ENCODE data around the gene IRS1.

The IRS1 gene

DNA sequence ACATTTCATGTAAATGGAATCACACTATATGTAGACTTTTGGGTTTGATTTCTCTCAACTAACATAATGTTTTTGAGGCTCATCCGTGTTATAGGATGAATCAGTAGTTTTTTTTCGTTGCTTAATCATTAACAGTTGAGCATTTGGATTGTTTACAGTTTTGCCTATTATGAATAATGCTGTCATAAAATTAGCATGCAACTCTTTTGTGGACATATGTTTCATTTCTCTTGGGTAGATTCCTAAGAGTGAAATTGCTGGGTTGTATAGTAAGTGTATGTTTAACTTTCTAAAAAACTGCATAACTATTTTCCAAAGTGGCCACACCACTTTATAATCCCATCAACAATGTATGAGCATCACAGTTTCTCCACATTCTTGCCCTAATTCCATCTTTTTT lies 28.6 kb upstream of the IRS1 start:
- no peaks in the 10 kb centered on the region for H3K9me3 ChIP-seq (ENCODE audit: control insufficient read depth, low read length)
- H2AFZ ChIP-seq = no peak overlapping the region
- H3K27ac ChIP-seq = no peak overlapping the region
- TF ChIP-seq, protein P1, sequence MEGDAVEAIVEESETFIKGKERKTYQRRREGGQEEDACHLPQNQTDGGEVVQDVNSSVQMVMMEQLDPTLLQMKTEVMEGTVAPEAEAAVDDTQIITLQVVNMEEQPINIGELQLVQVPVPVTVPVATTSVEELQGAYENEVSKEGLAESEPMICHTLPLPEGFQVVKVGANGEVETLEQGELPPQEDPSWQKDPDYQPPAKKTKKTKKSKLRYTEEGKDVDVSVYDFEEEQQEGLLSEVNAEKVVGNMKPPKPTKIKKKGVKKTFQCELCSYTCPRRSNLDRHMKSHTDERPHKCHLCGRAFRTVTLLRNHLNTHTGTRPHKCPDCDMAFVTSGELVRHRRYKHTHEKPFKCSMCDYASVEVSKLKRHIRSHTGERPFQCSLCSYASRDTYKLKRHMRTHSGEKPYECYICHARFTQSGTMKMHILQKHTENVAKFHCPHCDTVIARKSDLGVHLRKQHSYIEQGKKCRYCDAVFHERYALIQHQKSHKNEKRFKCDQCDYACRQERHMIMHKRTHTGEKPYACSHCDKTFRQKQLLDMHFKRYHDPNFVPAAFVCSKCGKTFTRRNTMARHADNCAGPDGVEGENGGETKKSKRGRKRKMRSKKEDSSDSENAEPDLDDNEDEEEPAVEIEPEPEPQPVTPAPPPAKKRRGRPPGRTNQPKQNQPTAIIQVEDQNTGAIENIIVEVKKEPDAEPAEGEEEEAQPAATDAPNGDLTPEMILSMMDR (IDR thresholded peaks at IDR 0.05) = no peak
- H3K79me2 ChIP-seq = no peaks in the 10 kb centered on the region
- H3K36me3 ChIP-seq (ENCODE audit: control insufficient read depth, insufficient read depth, low read length) = no peaks in the 10 kb centered on the region
- no peaks in the 10 kb centered on the region for H3K27me3 ChIP-seq (ENCODE audit: control insufficient read depth, insufficient read depth, low read length)
- no peak overlapping the region for H3K9ac ChIP-seq
- no peaks in the 10 kb centered on the region for H3K4me1 ChIP-seq
- no peak overlapping the region for H3K4me3 ChIP-seq (ENCODE audit: low read depth, low read length)
- H3K4me2 ChIP-seq (ENCODE audit: low read length) = no peak overlapping the region

DNA sequence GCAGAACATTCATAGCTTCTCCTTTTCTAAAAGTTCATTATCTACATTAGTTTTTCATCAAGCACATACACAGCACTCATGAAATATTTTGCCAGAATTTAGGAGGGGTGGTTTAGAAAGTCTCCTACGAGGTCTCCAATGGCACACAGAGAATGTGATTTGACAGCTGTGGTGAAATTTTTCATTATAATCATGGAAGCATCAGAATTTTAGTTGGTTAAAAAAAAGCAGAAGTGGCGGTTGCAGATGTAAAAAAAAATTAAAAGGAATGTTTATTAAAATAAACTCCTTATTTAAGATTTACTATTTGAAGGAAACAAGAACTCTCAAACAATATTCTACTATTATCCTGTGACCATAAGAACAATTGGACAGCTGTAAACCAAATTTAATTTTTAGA lies 25.4 kb upstream of the IRS1 start:
- Histone ChIP-seq H3K4me1 (no peaks in the 10 kb centered on the region), H3K27me3 (ENCODE audit: control insufficient read depth, insufficient read depth, low read length) (no peaks in the 10 kb centered on the region), H3K9ac (no peak overlapping the region), H3K36me3 (ENCODE audit: control insufficient read depth, insufficient read depth, low read length) (no peaks in the 10 kb centered on the region), H3K27ac (no peak overlapping the region), H3K4me3 (ENCODE audit: low read depth, low read length) (no peak overlapping the region), H3K4me2 (ENCODE audit: low read length) (no peak overlapping the region), H3K79me2 (no peaks in the 10 kb centered on the region), H3K9me3 (ENCODE audit: control insufficient read depth, low read length) (no peaks in the 10 kb centered on the region), H2AFZ (no peak overlapping the region)
- TF ChIP-seq, protein P1 (IDR thresholded peaks at IDR 0.05) = no peak

DNA sequence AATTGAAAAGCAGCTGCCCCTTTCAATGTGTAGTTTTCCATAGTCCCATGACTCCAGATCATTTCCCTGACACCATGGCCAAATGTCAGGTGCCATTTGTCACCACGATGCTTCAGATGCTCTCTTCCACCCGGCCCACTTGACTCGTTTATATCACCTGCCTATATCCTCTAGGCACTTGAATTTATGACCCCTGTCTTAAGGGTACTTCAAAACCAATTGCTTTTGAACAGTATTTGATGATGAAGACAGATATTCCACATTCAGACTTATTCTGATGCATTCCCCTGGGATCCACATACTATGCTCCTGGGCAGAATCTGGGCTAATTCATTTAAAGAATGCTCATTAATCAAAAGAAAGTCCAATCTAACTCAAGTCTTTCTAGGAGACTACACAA lies 19.3 kb upstream of the IRS1 start:
- H3K9ac ChIP-seq = no peak overlapping the region
- H3K27ac ChIP-seq = no peak overlapping the region
- TF ChIP-seq, protein P1 (IDR thresholded peaks at IDR 0.05) = no peak
- no peaks in the 10 kb centered on the region for H3K9me3 ChIP-seq (ENCODE audit: control insufficient read depth, low read length)
- H3K27me3 ChIP-seq (ENCODE audit: control insufficient read depth, insufficient read depth, low read length) = no peaks in the 10 kb centered on the region
- no peaks in the 10 kb centered on the region for H3K79me2 ChIP-seq
- no peak overlapping the region for H3K4me2 ChIP-seq (ENCODE audit: low read length)
- no peak overlapping the region for H3K4me3 ChIP-seq (ENCODE audit: low read depth, low read length)
- H3K4me1 ChIP-seq = no peaks in the 10 kb centered on the region
- no peaks in the 10 kb centered on the region for H3K36me3 ChIP-seq (ENCODE audit: control insufficient read depth, insufficient read depth, low read length)
- H2AFZ ChIP-seq = no peak overlapping the region

DNA sequence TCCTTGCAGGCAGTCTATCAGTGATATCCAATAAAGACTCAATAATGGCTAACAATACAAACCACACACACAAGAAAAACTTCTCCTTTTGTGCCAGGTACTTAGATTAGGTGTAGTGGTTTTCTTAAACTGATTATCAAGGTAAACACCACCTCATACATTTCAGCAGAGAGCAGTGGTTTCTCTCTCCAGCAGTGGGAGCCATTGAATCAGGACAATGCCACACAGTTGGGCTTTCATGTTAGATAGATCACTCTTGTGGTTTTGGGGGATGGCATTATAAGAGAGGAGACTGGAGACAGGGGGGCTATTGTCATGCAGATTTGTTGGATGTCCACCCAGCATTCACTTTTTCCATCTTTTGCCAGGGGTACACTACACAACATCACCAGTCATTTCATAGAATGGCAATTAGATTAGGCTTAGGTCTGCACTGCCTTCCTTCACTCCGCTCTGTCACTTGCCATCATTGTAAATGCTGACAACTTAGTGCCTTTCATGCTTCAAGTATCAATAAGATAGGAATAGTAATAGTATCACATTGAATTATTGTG lies 13.6 kb upstream of the IRS1 start:
- Histone ChIP-seq H3K9me3 (ENCODE audit: control insufficient read depth, low read length) (no peaks in the 10 kb centered on the region), H3K79me2 (no peaks in the 10 kb centered on the region), H2AFZ (no peak overlapping the region), H3K4me3 (ENCODE audit: low read depth, low read length) (no peak overlapping the region), H3K36me3 (ENCODE audit: control insufficient read depth, insufficient read depth, low read length) (no peaks in the 10 kb centered on the region), H3K9ac (no peak overlapping the region), H3K27me3 (ENCODE audit: control insufficient read depth, insufficient read depth, low read length) (no peaks in the 10 kb centered on the region), H3K4me1 (no peaks in the 10 kb centered on the region), H3K4me2 (ENCODE audit: low read length) (no peak overlapping the region), H3K27ac (no peak overlapping the region)
- TF ChIP-seq, protein P1 (IDR thresholded peaks at IDR 0.05) = peak; percentile 78

DNA sequence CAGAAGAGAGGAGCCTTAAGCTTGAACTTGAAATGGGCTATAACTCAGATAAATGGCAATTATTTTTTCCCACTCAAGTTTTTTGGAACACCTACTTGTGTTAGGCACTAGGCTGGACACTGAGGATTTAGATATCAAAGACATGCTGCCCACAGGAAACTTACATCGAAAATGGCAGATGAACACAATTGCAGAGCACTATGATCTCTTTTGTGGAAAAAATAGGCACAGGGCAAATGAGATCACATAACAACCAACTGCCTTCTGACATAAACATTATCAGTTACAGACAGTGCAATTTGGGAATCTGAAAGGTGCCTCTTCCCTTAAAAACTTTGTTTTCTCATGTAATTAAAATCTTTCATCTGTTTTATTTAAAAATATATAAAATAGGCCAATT lies 3.8 kb upstream of the IRS1 start:
- TF ChIP-seq, protein P1 (IDR thresholded peaks at IDR 0.05) = no peak

More for the DNA sequence above, 3.8 kb upstream of the IRS1 start:
- Histone ChIP-seq H3K36me3 (ENCODE audit: control insufficient read depth, insufficient read depth, low read length) (no peaks in the 10 kb centered on the region), H3K9ac (no peak overlapping the region), H2AFZ (no peak overlapping the region), H3K9me3 (ENCODE audit: control insufficient read depth, low read length) (no peaks in the 10 kb centered on the region), H3K27ac (no peak overlapping the region), H3K4me1 (peaks cover under 1% of the 10 kb centered on the region), H3K79me2 (no peaks in the 10 kb centered on the region), H3K4me3 (ENCODE audit: low read depth, low read length) (no peak overlapping the region), H3K27me3 (ENCODE audit: control insufficient read depth, insufficient read depth, low read length) (no peaks in the 10 kb centered on the region), H3K4me2 (ENCODE audit: low read length) (no peak overlapping the region)

Measured in parathyroid adenoma (tissue), 2 donors.